ENCODE measurements around the gene KDR. TPM values are rescaled to one million over a fixed set of nuclear protein-coding genes. Genes with fewer than 3 reads are reported as not detected.

The KDR gene
- total RNA-seq, 1 experiment from 2014 or later: 0.09 TPM

- Mint-ChIP-seq H3K27ac (ENCODE audit: unreplicated experiment) (no peak overlapping the region), H3K4me1 (ENCODE audit: low read depth, unreplicated experiment) (peaks cover 9% of the 10 kb centered on the region), H3K4me3 (ENCODE audit: low read depth, unreplicated experiment) (no peak overlapping the region), H3K27me3 (ENCODE audit: unreplicated experiment) (no peaks in the 10 kb centered on the region), H3K36me3 (ENCODE audit: insufficient read depth, unreplicated experiment) (no peaks in the 10 kb centered on the region), H3K9me3 (ENCODE audit: low read depth, unreplicated experiment) (no peaks in the 10 kb centered on the region)
- CTCF ChIA-PET: no interaction called here
- intact Hi-C loops (cut with micrococcal nuclease; ENCODE audit: unreplicated experiment): no loop called here
- no TSS peak for BruUV-seq (replicated peaks)
- no peak for DNase-seq
- TF ChIP-seq CTCF (IDR thresholded peaks at IDR 0.05; ENCODE audit: unreplicated experiment): no peak
These were observed 38.1 kb downstream of the KDR start for GRCh38 chr4:55087009-55087912.

GRCh38 chr4:55086578-55086977 lies 38.8 kb downstream of the KDR start:
- H3K4me1 Mint-ChIP-seq (ENCODE audit: low read depth, unreplicated experiment): peaks cover 9% of the 10 kb centered on the region

GRCh38 chr4:55083735-55084134 lies 41.7 kb downstream of the KDR start:
- DNase-seq: no peak
- H3K9me3 Mint-ChIP-seq (ENCODE audit: low read depth, unreplicated experiment): no peaks in the 10 kb centered on the region
- CTCF ChIA-PET: no interaction called here
- no peak for TF ChIP-seq CTCF (IDR thresholded peaks at IDR 0.05; ENCODE audit: unreplicated experiment)
- no peak overlapping the region for H3K4me3 Mint-ChIP-seq (ENCODE audit: low read depth, unreplicated experiment)
- no peak overlapping the region for H3K27ac Mint-ChIP-seq (ENCODE audit: unreplicated experiment)
- BruUV-seq (replicated peaks): no TSS peak
- peaks cover 9% of the 10 kb centered on the region for H3K4me1 Mint-ChIP-seq (ENCODE audit: low read depth, unreplicated experiment)
- H3K36me3 Mint-ChIP-seq (ENCODE audit: insufficient read depth, unreplicated experiment): no peaks in the 10 kb centered on the region
- H3K27me3 Mint-ChIP-seq (ENCODE audit: unreplicated experiment): peaks cover 13% of the 10 kb centered on the region
- intact Hi-C loops (cut with micrococcal nuclease; ENCODE audit: unreplicated experiment): no loop called here

More at GRCh38 chr4:55086578-55086977, 38.8 kb downstream of the KDR start:
- DNase-seq: no peak
- Mint-ChIP-seq H3K9me3 (ENCODE audit: low read depth, unreplicated experiment) (no peaks in the 10 kb centered on the region), H3K27me3 (ENCODE audit: unreplicated experiment) (no peaks in the 10 kb centered on the region), H3K36me3 (ENCODE audit: insufficient read depth, unreplicated experiment) (no peaks in the 10 kb centered on the region), H3K4me3 (ENCODE audit: low read depth, unreplicated experiment) (no peak overlapping the region), H3K27ac (ENCODE audit: unreplicated experiment) (no peak overlapping the region)
- CTCF ChIA-PET: no interaction called here
- intact Hi-C loops (cut with micrococcal nuclease; ENCODE audit: unreplicated experiment): no loop called here
- no peak for TF ChIP-seq CTCF (IDR thresholded peaks at IDR 0.05; ENCODE audit: unreplicated experiment)
- no TSS peak for BruUV-seq (replicated peaks)

- Mint-ChIP-seq H3K9me3 (ENCODE audit: low read depth, unreplicated experiment) (no peaks in the 10 kb centered on the region), H3K36me3 (ENCODE audit: insufficient read depth, unreplicated experiment) (no peaks in the 10 kb centered on the region), H3K4me1 (ENCODE audit: low read depth, unreplicated experiment) (peaks cover 5% of the 10 kb centered on the region), H3K27ac (ENCODE audit: unreplicated experiment) (no peak overlapping the region), H3K4me3 (ENCODE audit: low read depth, unreplicated experiment) (no peak overlapping the region), H3K27me3 (ENCODE audit: unreplicated experiment) (peaks cover 13% of the 10 kb centered on the region)
- no peak for TF ChIP-seq CTCF (IDR thresholded peaks at IDR 0.05; ENCODE audit: unreplicated experiment)
- CTCF ChIA-PET: no interaction called here
- DNase-seq: no peak
- no TSS peak for BruUV-seq (replicated peaks)
- intact Hi-C loops (cut with micrococcal nuclease; ENCODE audit: unreplicated experiment): no loop called here
These were observed 42.6 kb downstream of the KDR start for GRCh38 chr4:55082756-55083155.
